WERI-Rb-1 (cell line): ENCODE results near the gene SDK2.
A peak's percentile ranks its signal among the peaks of the same experiment; 100 is the strongest.

ENCODE experiments used
- DNase-seq: peaks from one replicate; pipeline ENCODE4 v3.0.0-alpha.2; 2020
- H3K27ac ChIP-seq: fragments of 250-450 bp; sonication (Bioruptor Pico); 2 replicates; pipeline ENCODE4 v1.5.1; 2020; ENCODE audit warnings: mild to moderate bottlenecking, moderate library complexity
- H3K27me3 ChIP-seq: fragments of 250-450 bp; sonication (Bioruptor Pico); 2 replicates; pipeline ENCODE4 v1.5.1; 2021; ENCODE audit warnings: mild to moderate bottlenecking, low read depth, moderate library complexity; ENCODE audit not compliant: insufficient read depth, severe bottlenecking
- H3K36me3 ChIP-seq: fragments of 250-450 bp; sonication (Bioruptor Pico); 2 replicates; pipeline ENCODE4 v1.5.1; 2020; ENCODE audit warnings: mild to moderate bottlenecking, moderate library complexity
- H3K4me3 ChIP-seq: 2 replicates; pipeline ENCODE4 v1.5.1; 2011; ENCODE audit warnings: low read depth, mild to moderate bottlenecking, control low read depth, low read length
- H3K9me3 ChIP-seq: fragments of 250-450 bp; sonication (Bioruptor Pico); 2 replicates; pipeline ENCODE4 v1.5.1; 2021; ENCODE audit warnings: mild to moderate bottlenecking, moderate library complexity; ENCODE audit not compliant: severe bottlenecking
- CTCF ChIP-seq: IDR thresholded peaks from 2 replicates; pipeline ENCODE4 v1.5.1; 2011; ENCODE audit warnings: low read depth, mild to moderate bottlenecking, control low read depth, inconsistent platforms, low read length

The SDK2 gene

DNA sequence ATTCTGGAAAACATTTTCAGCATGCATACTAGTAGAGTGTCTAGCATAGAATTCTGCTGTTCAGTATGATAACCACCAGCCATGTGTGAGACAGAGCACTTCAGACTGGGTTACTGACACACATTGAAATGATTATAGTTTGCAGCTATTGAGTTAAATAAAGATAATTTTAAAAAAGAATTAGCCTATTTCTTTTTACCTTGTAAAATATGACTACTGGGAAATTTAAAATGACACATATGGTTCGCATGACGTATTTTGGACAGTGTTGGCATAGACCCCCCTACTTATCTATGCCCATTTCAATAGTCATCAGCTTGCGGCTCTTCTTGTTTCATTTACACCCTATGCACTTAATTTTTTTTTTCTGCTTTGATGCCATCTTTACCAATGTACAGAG lies 4.7 kb upstream of the SDK2 start:
- H3K36me3 ChIP-seq: no peaks in the 10 kb centered on the region
- no peak for DNase-seq
- no peak for TF ChIP-seq CTCF
- no peak overlapping the region for H3K4me3 ChIP-seq
- no peaks in the 10 kb centered on the region for H3K27me3 ChIP-seq
- H3K9me3 ChIP-seq: peaks cover 7% of the 10 kb centered on the region
- H3K27ac ChIP-seq: no peak overlapping the region

DNA sequence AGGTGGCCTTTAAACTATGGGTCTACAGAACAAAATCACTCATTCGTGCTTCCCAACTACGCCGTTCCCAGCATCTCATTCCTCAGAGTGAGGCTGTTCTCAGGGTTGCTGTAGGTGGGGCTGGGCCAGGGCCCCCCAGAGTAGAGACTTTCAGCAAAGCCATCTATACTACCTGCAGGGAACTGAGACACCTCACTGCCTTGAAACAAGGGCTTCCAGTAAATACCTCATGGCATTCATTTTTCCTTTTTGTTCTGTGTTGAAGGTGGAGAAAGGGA lies 4.2 kb upstream of the SDK2 start:
- no peak for TF ChIP-seq CTCF

DNA sequence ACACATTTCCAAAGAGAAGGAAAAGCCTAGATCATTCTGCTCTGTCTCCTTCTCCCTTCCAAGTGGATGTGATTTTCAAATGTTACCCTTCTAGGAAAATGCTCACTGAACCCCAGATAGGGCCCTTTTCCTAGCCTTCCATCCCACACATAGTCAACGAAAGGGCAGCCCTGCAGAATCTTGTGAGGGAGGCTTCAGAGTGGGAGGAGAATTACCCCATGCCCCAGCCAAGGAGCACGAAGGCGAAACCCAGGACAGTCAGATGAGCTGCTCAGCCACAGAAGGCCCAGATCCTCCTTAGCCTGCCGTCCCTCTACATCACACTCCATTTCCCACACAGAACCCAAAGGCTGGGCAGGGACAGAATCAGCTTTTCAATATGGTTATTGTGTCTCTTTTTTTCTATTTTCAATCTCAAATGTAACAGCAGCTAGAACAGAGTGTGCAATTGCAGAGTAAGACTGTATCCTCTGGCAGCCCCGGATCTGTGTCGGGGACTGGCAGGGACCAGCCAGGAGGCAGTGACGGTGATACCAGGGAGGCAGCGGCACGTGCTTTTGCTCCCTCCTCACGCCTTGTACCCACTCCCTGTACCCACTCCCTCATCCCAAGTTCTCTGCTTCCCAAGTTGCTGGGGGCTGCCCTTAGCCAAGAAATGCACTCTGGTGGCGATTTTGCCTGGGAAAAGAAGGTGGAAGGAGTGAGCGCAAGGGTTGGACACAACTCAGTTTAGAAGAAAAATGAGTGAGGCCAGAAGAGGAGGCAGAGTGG lies 3.7 kb upstream of the SDK2 start:
- Histone ChIP-seq H3K27me3 (no peaks in the 10 kb centered on the region), H3K9me3 (no peaks in the 10 kb centered on the region), H3K36me3 (no peaks in the 10 kb centered on the region), H3K4me3 (no peak overlapping the region), H3K27ac (no peak overlapping the region)
- DNase-seq: no peak
- TF ChIP-seq CTCF: no peak

More for the DNA sequence above, 4.2 kb upstream of the SDK2 start:
- Histone ChIP-seq H3K4me3 (no peak overlapping the region), H3K36me3 (no peaks in the 10 kb centered on the region), H3K27ac (no peak overlapping the region), H3K9me3 (peaks cover 2% of the 10 kb centered on the region), H3K27me3 (no peaks in the 10 kb centered on the region)
- DNase-seq: no peak

- Histone ChIP-seq H3K9me3 (no peaks in the 10 kb centered on the region), H3K27me3 (no peaks in the 10 kb centered on the region), H3K27ac (no peak overlapping the region), H3K36me3 (no peaks in the 10 kb centered on the region), H3K4me3 (no peak overlapping the region)
- no peak for TF ChIP-seq CTCF
- no peak for DNase-seq
These were observed 3.1 kb upstream of the SDK2 start for GRCh38 chr17:73647301-73647695.

DNA sequence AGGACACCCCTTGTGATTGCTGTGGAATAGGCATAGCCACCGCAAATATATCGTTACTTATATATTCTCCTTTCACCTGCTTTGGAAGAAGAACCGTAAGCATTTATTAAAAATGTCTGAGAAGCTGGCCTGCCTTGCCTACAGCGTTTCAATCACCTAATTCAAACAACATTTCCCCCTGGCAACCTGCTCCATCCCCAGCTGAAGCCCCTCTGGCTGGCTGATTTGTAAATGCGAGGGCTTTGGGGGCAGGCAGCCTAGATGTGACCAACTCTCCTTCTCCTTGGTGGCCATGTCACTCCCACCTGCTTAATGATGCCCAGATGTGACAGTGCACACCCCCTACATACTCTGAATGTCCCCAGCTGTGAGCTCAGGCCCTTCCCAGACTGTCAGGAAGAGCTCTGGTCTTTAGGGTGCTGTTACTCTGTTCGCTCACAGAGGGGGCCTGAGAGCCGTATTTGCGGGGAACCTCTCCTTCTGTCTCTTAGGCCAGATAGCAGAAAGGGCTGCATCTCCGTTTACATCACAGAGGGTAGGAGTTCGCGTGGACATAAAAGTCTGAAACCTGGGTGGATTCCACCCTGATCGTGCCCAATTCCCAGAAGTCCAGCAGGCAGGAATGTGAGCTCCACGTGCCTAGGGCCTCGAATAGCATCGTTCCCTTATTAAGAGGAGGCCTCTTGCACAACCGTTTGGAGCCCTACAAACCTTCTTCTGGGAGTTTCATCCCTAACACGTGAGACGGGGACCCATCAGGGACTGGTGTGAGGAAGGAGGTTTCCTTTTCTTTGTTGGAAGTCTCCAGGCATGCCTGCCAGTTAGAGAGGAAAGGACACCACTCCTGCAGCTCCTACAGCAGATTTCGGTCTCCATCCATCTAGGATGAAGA lies 2.4 kb upstream of the SDK2 start:
- TF ChIP-seq CTCF: peak; percentile 57; the same call in 1 of the 2 replicates
- Histone ChIP-seq H3K27me3 (no peaks in the 10 kb centered on the region), H3K9me3 (no peaks in the 10 kb centered on the region), H3K27ac (no peak overlapping the region), H3K36me3 (no peaks in the 10 kb centered on the region), H3K4me3 (no peak overlapping the region)
- peak; percentile 73 for DNase-seq
